HAP-1 (cell line): ENCODE measurements around the gene ARVCF.

Source experiments
- DNase-seq, 2 experiments: peaks; one replicate each; pipeline ENCODE4 v3.0.0-alpha.2; 2016 to 2020; ENCODE audit warnings: low spot score in 2 of 2
- H3K27me3 ChIP-seq: fragments of 250-450 bp; sonication (Bioruptor Pico); 2 replicates; pipeline ENCODE4 v1.5.1; 2020; ENCODE audit warnings: low read depth, mild to moderate bottlenecking, moderate library complexity
- H3K36me3 ChIP-seq: fragments of 250-450 bp; sonication (Bioruptor Pico); replicated peaks from 2 replicates; pipeline ENCODE4 v1.5.1; 2020; ENCODE audit warnings: mild to moderate bottlenecking
- H3K4me1 ChIP-seq: fragments of 250-450 bp; sonication (Bioruptor Pico); 2 replicates; pipeline ENCODE4 v1.5.1; 2020; ENCODE audit warnings: mild to moderate bottlenecking
- H3K4me3 ChIP-seq: fragments of 250-450 bp; sonication (Bioruptor Pico); 2 replicates; pipeline ENCODE4 v1.5.1; 2020; ENCODE audit warnings: mild to moderate bottlenecking, moderate library complexity
- H3K9me3 ChIP-seq: fragments of 250-450 bp; sonication (Bioruptor Pico); 2 replicates; pipeline ENCODE4 v1.5.1; 2020; ENCODE audit warnings: mild to moderate bottlenecking, moderate library complexity
- in situ Hi-C: fragments of 300-500 bp; cut with MboI; formaldehyde crosslinking; loops from 3 replicates; pipeline ENCODE4 v1.14.3; 2020; ENCODE audit warnings: low sequenced_read_pairs, inconsistent platforms, mixed read lengths

The ARVCF gene

GRCh38 chr22:19973551-19974267, 42.9 kb downstream of the ARVCF start:
- in situ Hi-C loops: loop anchor here (25.0 kb wide), 1 partner anchor 314 kb away; no protein-coding TSS in a partner anchor

GRCh38 chr22:19972652-19973550, 43.7 kb downstream of the ARVCF start:
- H3K36me3 ChIP-seq: peaks cover 33% of the 10 kb centered on the region
- H3K4me3 ChIP-seq: no peak overlapping the region
- in situ Hi-C loops: loop anchor here (25.0 kb wide), 1 partner anchor 314 kb away; no protein-coding TSS in a partner anchor
- H3K27me3 ChIP-seq: no peaks in the 10 kb centered on the region
- no peaks in the 10 kb centered on the region for H3K4me1 ChIP-seq
- DNase-seq: no peak
- no peaks in the 10 kb centered on the region for H3K9me3 ChIP-seq

More at GRCh38 chr22:19973551-19974267, 42.9 kb downstream of the ARVCF start:
- Histone ChIP-seq H3K4me1 (no peaks in the 10 kb centered on the region), H3K9me3 (no peaks in the 10 kb centered on the region), H3K4me3 (no peak overlapping the region), H3K27me3 (no peaks in the 10 kb centered on the region), H3K36me3 (peaks cover 28% of the 10 kb centered on the region)
- no peak for DNase-seq

GRCh38 chr22:19972251-19972650, 44.4 kb downstream of the ARVCF start:
- no peaks in the 10 kb centered on the region for H3K9me3 ChIP-seq
- DNase-seq: no peak
- no peak overlapping the region for H3K4me3 ChIP-seq
- peaks cover 39% of the 10 kb centered on the region for H3K36me3 ChIP-seq
- H3K4me1 ChIP-seq: no peaks in the 10 kb centered on the region
- H3K27me3 ChIP-seq: no peaks in the 10 kb centered on the region
- in situ Hi-C loops: loop anchor here (25.0 kb wide), 1 partner anchor 315 kb away; no protein-coding TSS in a partner anchor

- in situ Hi-C loops: loop anchor here (25.0 kb wide), 1 partner anchor 316 kb away; no protein-coding TSS in a partner anchor
- no peaks in the 10 kb centered on the region for H3K9me3 ChIP-seq
- no peaks in the 10 kb centered on the region for H3K4me1 ChIP-seq
- DNase-seq: no peak
- H3K27me3 ChIP-seq: no peaks in the 10 kb centered on the region
- peaks cover 39% of the 10 kb centered on the region for H3K36me3 ChIP-seq
- H3K4me3 ChIP-seq: no peak overlapping the region
These were observed 45.1 kb downstream of the ARVCF start for GRCh38 chr22:19971276-19972124.

- H3K4me3 ChIP-seq: no peak overlapping the region
- H3K36me3 ChIP-seq: peaks cover 43% of the 10 kb centered on the region
- DNase-seq: peak; percentile 17 to 78
- H3K9me3 ChIP-seq: no peaks in the 10 kb centered on the region
- no peaks in the 10 kb centered on the region for H3K27me3 ChIP-seq
- H3K4me1 ChIP-seq: no peaks in the 10 kb centered on the region
- in situ Hi-C loops: loop anchor here (25.0 kb wide), 1 partner anchor 317 kb away; no protein-coding TSS in a partner anchor
These were observed 45.9 kb downstream of the ARVCF start for GRCh38 chr22:19970479-19971275.

GRCh38 chr22:19970031-19970478, 46.6 kb downstream of the ARVCF start:
- in situ Hi-C loops: loop anchor here (25.0 kb wide), 1 partner anchor 317 kb away; no protein-coding TSS in a partner anchor

GRCh38 chr22:19969141-19969928, 47.3 kb downstream of the ARVCF start:
- DNase-seq: no peak
- no peaks in the 10 kb centered on the region for H3K9me3 ChIP-seq
- in situ Hi-C loops: loop anchor here (25.0 kb wide), 1 partner anchor 318 kb away; no protein-coding TSS in a partner anchor
- no peaks in the 10 kb centered on the region for H3K27me3 ChIP-seq
- no peaks in the 10 kb centered on the region for H3K4me1 ChIP-seq
- H3K4me3 ChIP-seq: no peak overlapping the region
- peaks cover 45% of the 10 kb centered on the region for H3K36me3 ChIP-seq

More at GRCh38 chr22:19970031-19970478, 46.6 kb downstream of the ARVCF start:
- Histone ChIP-seq H3K4me3 (no peak overlapping the region), H3K9me3 (no peaks in the 10 kb centered on the region), H3K4me1 (no peaks in the 10 kb centered on the region), H3K27me3 (no peaks in the 10 kb centered on the region), H3K36me3 (peaks cover 43% of the 10 kb centered on the region)
- DNase-seq: no peak

GRCh38 chr22:19968450-19968891, 48.2 kb downstream of the ARVCF start:
- DNase-seq: no peak
- no peaks in the 10 kb centered on the region for H3K9me3 ChIP-seq
- in situ Hi-C loops: loop anchor here (25.0 kb wide), 1 partner anchor 319 kb away; no protein-coding TSS in a partner anchor
- no peak overlapping the region for H3K4me3 ChIP-seq
- no peaks in the 10 kb centered on the region for H3K27me3 ChIP-seq
- peaks cover 53% of the 10 kb centered on the region for H3K36me3 ChIP-seq
- no peaks in the 10 kb centered on the region for H3K4me1 ChIP-seq

GRCh38 chr22:19967850-19968449, 48.7 kb downstream of the ARVCF start:
- DNase-seq: no peak
- Histone ChIP-seq H3K4me3 (no peak overlapping the region), H3K9me3 (no peaks in the 10 kb centered on the region), H3K36me3 (peaks cover 53% of the 10 kb centered on the region), H3K4me1 (no peaks in the 10 kb centered on the region), H3K27me3 (no peaks in the 10 kb centered on the region)
- in situ Hi-C loops: loop anchor here (25.0 kb wide), 1 partner anchor 319 kb away; no protein-coding TSS in a partner anchor

- in situ Hi-C loops: loop anchor here (25.0 kb wide), 1 partner anchor 320 kb away; no protein-coding TSS in a partner anchor
- H3K9me3 ChIP-seq: no peaks in the 10 kb centered on the region
- H3K27me3 ChIP-seq: no peaks in the 10 kb centered on the region
- H3K4me3 ChIP-seq: no peak overlapping the region
- peaks cover 48% of the 10 kb centered on the region for H3K36me3 ChIP-seq
- H3K4me1 ChIP-seq: no peaks in the 10 kb centered on the region
- no peak for DNase-seq
These were observed 49.5 kb downstream of the ARVCF start for GRCh38 chr22:19966908-19967750.
